Activated T-cell treated with anti-CD3 and anti-CD28 coated beads, Interleukin-2, amount 50 U/mL, for 1 hour (primary cell): Measurements from ENCODE around the gene HLA-DQB1.
"Not testable (repeated sequence)": the region's sequence is repeated elsewhere in the genome, so short reads cannot be mapped to it uniquely, and the experiment has no call there.

Experiments used
- DNase-seq: peaks from one replicate; pipeline ENCODE4 v3.0.0-alpha.2; 2020

The HLA-DQB1 gene

GRCh38 chr6:32666420-32667300 lies at the start of gene HLA-DQB1:
TSS of gene HLA-DQB1 (minus strand) at chr6:32666657. CDS start at chr6:32666607, 50 bp downstream.
- peak; percentile 51 for DNase-seq

DNA sequence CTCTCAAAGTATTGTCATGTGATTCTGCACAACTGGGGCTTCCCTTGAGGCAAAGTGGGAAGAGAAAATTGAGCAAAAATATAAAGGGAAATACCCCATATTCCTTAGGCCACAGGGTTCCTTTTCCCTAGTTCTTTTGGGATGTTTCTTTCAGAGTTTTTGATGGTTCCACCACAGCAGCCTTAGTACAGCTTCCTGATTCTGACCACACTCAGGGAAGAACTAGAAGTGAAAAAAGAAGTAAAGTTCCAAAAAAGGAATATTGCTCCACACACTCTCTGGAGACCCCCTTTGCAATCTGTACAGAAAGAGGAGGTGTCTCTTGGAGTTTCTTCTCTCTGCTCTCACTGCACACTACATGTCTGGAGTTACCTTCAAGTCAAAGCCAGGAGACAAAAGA lies 46.8 kb upstream of the HLA-DQB1 start:
- no peak for DNase-seq

DNA sequence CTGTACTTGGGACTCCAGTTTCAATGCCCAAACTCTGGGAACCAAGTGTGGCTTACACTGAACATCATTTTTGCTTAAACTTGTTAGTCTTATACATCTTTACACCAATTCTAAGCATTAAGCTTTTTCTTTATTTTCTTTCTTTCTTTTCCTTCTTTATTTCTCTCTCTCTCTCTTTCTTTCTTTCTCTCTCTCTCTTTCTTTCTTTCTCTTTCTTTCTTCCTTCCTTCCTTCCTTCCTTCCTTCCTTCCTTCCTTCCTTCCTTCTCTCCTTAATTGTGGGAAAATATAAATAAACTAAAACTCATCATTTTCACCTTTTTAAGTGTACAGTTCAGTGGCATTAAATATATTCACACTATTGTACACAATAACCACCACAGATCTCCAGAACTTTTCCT lies 43.2 kb upstream of the HLA-DQB1 start:
- DNase-seq = no peak

GRCh38 chr6:32705164-32705563 lies 38.7 kb upstream of the HLA-DQB1 start:
- not testable (repeated sequence) for DNase-seq

GRCh38 chr6:32703347-32703746 lies 36.9 kb upstream of the HLA-DQB1 start:
- DNase-seq = no peak

GRCh38 chr6:32700391-32701040 lies 34.1 kb upstream of the HLA-DQB1 start:
- DNase-seq = peak; percentile 33

GRCh38 chr6:32697031-32697430 lies 30.6 kb upstream of the HLA-DQB1 start:
- no peak for DNase-seq

GRCh38 chr6:32692019-32692418 lies 25.6 kb upstream of the HLA-DQB1 start:
- DNase-seq = peak; percentile 48

- no peak for DNase-seq
Measured at GRCh38 chr6:32689531-32690501, 23.4 kb upstream of the HLA-DQB1 start.

- DNase-seq = no peak
Measured at GRCh38 chr6:32685603-32686002, 19.1 kb upstream of the HLA-DQB1 start.

DNA sequence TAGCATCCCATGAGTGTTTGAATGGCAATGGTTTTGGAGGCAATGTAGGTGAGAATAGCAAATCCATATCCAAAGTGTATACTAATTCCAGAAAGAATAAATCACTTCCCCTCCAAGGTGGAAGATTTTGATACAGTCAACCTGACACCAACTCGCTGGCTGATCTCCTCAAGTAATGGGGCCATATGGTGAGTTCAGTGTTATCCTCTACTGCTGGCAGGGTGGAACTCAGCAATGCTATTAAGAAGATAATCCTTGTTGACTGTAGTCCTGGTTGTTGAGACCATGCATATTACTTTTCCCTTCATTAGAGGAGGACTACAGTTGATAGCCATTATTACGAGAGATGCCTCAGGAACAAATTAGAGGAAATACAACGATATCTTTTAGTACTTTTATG lies 17.8 kb upstream of the HLA-DQB1 start:
- DNase-seq = no peak

DNA sequence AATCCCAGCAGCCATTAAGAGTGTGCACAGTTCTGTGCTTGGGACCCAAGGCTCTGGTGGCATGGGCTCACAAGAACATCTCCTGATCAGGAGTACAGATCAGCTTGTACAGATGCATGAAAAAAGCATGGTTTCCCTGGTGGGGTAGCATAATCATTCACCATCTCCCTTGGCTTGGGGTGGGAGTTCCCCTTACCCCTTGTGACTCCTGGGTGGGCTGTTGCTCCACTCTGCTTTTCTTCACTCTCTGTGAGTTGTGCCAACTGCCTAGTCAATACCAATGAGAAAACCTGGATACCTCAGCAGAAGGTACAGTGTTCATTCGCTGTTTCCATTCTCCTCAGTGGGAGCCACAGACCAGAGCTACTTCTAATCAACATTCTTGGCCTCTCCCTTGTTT lies 13.6 kb upstream of the HLA-DQB1 start:
- DNase-seq = no peak

- DNase-seq = no peak
Measured at GRCh38 chr6:32679492-32679891, 13.0 kb upstream of the HLA-DQB1 start.

GRCh38 chr6:32674123-32674522 lies 7.7 kb upstream of the HLA-DQB1 start:
- not testable (repeated sequence) for DNase-seq

- DNase-seq = not testable (repeated sequence)
Measured at GRCh38 chr6:32671908-32672307, 5.5 kb upstream of the HLA-DQB1 start.

DNA sequence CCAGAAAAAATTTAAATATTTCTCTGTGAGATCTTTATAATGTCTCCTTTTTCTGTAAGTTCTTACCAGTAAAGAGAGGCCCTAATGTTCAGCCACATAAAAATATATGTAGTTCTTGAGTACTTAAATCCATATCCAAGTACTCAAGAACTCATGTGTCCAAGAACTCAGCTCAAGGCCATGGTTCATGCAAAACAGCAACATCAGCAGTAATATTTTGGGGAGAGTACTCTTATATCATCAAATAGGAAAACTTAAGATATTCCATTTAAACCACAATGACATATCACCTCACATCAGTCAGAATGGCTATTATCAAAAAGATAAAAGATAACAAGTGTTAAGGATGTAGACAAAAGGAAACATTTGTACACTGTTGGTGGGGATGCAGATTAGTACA lies 3.4 kb upstream of the HLA-DQB1 start:
- DNase-seq = no peak

DNA sequence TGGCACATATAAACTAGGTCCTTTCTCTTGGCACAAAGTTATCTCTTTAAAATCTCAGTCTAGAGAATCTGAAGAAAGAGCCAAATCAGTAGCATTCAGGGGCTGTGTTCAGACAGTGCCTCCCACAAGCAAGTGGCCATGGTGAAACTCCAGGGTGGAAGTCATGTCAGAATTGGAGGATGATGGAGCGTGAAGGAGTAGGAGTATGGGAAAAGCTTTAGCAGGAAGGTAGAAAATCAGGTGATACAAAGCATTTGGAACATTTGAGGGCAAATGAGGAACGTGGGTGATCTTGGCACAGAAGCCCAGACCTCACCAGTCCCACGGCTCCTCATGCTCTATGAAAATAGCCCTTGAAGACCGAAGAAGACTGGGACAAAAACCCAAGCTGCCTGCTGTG lies 2.8 kb upstream of the HLA-DQB1 start:
- DNase-seq = no peak

- peak; percentile 52 for DNase-seq
Measured at GRCh38 chr6:32668226-32668747, 1.8 kb upstream of the HLA-DQB1 start.

GRCh38 chr6:32665661-32666060 lies 796 bp downstream of the HLA-DQB1 start:
- DNase-seq = no peak

DNA sequence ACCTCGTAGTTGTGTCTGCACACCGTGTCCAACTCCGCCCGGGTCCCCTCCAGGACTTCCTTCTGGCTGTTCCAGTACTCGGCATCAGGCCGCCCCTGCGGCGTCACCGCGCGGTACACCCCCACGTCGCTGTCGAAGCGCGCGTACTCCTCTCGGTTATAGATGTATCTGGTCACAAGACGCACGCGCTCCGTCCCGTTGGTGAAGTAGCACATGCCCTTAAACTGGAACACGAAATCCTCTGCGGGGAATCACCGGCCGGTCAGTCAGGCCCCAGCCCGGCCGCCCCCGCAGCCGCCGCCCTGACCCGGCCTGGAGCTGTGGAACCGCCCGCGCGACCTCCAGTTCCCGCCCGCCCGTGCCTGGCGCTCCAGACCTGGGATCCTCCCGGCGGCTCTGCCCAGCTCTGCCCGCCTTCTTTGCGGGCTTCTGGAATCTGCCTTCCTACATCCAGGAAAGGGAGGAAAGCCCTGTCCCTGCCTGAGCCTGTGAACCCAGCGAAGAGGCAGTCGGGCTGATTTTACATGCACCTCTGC lies 1.6 kb downstream of the HLA-DQB1 start:
- peak; percentile 57 for DNase-seq

DNA sequence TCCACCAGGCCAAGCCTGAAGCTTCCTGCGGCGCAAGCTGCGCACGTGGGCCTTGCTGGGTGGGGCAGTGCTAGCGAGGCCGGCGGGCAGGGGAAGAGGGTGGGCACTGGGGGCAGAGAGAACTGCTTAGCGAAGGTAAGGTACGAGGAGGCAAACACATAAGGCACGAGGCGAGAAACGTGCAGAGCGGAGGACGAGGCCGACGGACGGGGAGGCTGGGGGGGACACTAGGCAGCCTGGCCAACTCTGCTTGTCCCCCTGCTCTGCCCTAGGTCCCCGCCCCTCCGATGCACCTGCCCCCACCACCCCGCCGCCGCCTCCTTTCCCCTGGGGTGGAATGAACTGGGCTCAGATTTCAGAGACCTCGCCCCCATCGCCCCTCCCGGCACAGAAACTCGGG lies 2.1 kb downstream of the HLA-DQB1 start:
- no peak for DNase-seq

GRCh38 chr6:32662836-32663235 lies 3.6 kb downstream of the HLA-DQB1 start:
- no peak for DNase-seq

DNA sequence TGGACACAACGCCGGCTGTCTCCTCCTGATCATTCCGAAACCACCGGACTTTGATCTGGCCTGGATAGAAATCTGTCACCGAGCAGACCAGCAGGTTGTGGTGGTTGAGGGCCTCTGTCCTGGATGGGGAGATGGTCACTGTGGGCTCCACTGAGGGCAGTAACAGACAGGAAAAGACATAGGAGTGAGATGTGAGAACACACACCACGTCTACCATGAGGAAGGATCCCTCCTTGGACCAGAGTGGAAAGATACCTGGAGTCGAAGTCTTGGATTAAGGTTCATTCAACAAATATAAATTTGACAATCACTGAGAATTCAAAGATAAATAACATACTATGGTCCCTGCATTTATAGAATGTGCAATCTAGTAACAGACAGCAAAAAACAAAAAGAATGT lies 4.4 kb downstream of the HLA-DQB1 start:
- DNase-seq = no peak
